WERI-Rb-1 (cell line): ENCODE measurements around the gene NOVA1.

Experiments
- DNase-seq: peaks from one replicate; pipeline ENCODE4 v3.0.0-alpha.2; 2020
- H3K27ac ChIP-seq: fragments of 250-450 bp; sonication (Bioruptor Pico); 2 replicates; pipeline ENCODE4 v1.5.1; 2020; ENCODE audit warnings: mild to moderate bottlenecking, moderate library complexity
- H3K27me3 ChIP-seq: fragments of 250-450 bp; sonication (Bioruptor Pico); 2 replicates; pipeline ENCODE4 v1.5.1; 2021; ENCODE audit warnings: mild to moderate bottlenecking, low read depth, moderate library complexity; ENCODE audit not compliant: insufficient read depth, severe bottlenecking
- H3K36me3 ChIP-seq: fragments of 250-450 bp; sonication (Bioruptor Pico); 2 replicates; pipeline ENCODE4 v1.5.1; 2020; ENCODE audit warnings: mild to moderate bottlenecking, moderate library complexity
- H3K4me3 ChIP-seq: 2 replicates; pipeline ENCODE4 v1.5.1; 2011; ENCODE audit warnings: low read depth, mild to moderate bottlenecking, control low read depth, low read length
- H3K9me3 ChIP-seq: fragments of 250-450 bp; sonication (Bioruptor Pico); 2 replicates; pipeline ENCODE4 v1.5.1; 2021; ENCODE audit warnings: mild to moderate bottlenecking, moderate library complexity; ENCODE audit not compliant: severe bottlenecking
- TF ChIP-seq, protein P1 (sequence below): IDR thresholded peaks from 2 replicates; pipeline ENCODE4 v1.5.1; 2011; ENCODE audit warnings: low read depth, mild to moderate bottlenecking, control low read depth, inconsistent platforms, low read length

The NOVA1 gene

DNA sequence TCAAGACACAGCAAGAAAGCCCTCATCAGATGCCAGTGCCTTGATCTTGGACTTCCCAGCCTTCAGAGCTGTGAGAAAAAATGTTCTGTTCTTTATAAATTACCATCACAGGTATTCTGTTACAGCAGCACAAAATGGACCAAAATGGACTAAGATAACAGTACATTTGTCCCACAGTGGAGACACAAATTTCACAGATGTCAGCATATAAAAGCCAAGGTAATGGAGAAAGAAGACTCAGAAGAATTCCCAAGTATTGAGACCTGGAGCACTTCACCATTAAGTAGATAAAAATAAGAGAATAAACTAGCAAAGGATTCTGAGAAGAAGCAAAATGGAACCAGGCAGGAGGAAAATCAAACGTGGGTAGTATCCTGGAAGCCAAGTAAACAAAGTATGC lies 131.0 kb downstream of the NOVA1 start:
- TF ChIP-seq, protein P1, sequence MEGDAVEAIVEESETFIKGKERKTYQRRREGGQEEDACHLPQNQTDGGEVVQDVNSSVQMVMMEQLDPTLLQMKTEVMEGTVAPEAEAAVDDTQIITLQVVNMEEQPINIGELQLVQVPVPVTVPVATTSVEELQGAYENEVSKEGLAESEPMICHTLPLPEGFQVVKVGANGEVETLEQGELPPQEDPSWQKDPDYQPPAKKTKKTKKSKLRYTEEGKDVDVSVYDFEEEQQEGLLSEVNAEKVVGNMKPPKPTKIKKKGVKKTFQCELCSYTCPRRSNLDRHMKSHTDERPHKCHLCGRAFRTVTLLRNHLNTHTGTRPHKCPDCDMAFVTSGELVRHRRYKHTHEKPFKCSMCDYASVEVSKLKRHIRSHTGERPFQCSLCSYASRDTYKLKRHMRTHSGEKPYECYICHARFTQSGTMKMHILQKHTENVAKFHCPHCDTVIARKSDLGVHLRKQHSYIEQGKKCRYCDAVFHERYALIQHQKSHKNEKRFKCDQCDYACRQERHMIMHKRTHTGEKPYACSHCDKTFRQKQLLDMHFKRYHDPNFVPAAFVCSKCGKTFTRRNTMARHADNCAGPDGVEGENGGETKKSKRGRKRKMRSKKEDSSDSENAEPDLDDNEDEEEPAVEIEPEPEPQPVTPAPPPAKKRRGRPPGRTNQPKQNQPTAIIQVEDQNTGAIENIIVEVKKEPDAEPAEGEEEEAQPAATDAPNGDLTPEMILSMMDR, result no peak
- H3K27ac ChIP-seq, result no peak overlapping the region
- H3K36me3 ChIP-seq, result no peaks in the 10 kb centered on the region
- no peak for DNase-seq
- no peak overlapping the region for H3K4me3 ChIP-seq
- no peaks in the 10 kb centered on the region for H3K27me3 ChIP-seq
- no peaks in the 10 kb centered on the region for H3K9me3 ChIP-seq

DNA sequence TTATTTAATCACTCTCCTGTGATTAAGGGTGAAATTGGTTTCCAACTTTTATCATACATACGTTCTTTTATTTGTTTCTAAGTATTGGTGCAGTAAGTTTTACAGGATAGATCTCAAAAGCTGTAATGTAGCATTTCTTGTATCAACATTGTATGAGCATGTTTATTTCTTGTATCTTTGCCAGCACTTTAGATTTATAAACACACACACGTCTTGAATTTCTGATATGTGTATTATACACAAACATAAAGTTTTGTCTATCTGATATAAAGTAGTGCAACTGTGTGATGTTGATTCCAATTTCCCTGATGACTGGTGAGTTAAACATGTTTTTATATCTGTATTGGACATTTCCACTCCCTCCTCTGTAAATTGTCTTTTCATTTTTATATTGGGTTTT lies 134.7 kb downstream of the NOVA1 start:
- TF ChIP-seq, protein P1, result no peak
- Histone ChIP-seq H3K4me3 (no peak overlapping the region), H3K27ac (no peak overlapping the region), H3K9me3 (no peaks in the 10 kb centered on the region), H3K27me3 (no peaks in the 10 kb centered on the region), H3K36me3 (no peaks in the 10 kb centered on the region)
- no peak for DNase-seq

GRCh38 chr14:26454105-26454504 lies 143.7 kb downstream of the NOVA1 start:
- no peak for DNase-seq
- no peak overlapping the region for H3K27ac ChIP-seq
- H3K4me3 ChIP-seq, result no peak overlapping the region
- H3K36me3 ChIP-seq, result no peaks in the 10 kb centered on the region
- H3K27me3 ChIP-seq, result no peaks in the 10 kb centered on the region
- TF ChIP-seq, protein P1, result no peak
- H3K9me3 ChIP-seq, result no peaks in the 10 kb centered on the region

DNA sequence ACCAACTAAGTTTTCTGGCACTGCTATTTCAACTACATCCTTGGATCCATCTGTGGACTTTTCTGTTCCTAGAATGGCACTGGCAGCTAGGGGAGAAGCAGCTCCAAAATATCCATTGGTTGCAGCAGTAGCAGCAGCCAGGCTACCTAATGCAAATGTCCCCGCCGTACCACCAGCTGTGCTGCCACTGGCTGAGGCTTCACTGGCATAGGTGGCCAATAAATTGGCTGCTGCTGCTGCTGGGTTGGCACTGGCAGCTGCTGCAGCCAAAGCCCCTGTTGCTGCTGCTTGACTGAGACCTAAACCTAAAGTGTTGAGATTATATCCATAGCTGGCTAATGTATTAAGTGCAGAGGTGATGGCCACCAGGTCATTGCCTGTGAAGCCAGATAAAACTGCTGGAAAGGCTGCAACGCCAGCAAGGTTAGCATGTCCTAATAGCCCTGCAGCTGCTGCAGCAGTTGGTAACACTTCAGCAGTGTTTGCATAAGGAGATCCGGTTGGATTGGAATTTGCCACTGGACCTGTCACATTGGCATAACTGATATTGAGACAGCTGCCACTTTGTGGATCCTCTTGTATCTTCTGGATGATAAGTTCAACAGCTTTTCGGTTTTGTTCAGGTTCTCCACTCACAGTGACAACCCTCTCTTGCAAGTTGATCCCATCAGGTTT lies 149.5 kb downstream of the NOVA1 start:
- Histone ChIP-seq H3K27ac (no peak overlapping the region), H3K4me3 (no peak overlapping the region), H3K36me3 (no peaks in the 10 kb centered on the region), H3K9me3 (no peaks in the 10 kb centered on the region), H3K27me3 (no peaks in the 10 kb centered on the region)
- no peak for DNase-seq
- TF ChIP-seq, protein P1, result no peak

DNA sequence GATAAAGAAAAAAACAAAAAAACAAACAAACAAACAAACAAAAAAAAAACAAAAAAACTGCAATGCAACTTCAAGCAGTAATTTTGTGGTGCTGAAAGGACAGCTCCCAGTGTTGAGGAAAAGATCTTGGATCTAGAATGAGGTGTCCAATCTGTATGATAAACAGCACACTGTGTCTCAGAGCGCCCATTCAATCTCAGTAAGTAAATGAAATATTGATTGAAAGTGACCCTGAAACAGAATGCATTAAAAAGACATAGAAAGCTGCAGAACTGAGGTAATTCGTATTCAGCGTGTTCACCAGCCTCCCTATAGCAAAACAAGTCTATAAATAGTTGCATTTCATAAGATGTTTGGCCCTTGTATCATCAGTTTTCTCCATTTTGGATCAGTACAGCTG lies 153.0 kb downstream of the NOVA1 start:
- Histone ChIP-seq H3K9me3 (no peaks in the 10 kb centered on the region), H3K27ac (no peak overlapping the region), H3K27me3 (no peaks in the 10 kb centered on the region), H3K36me3 (no peaks in the 10 kb centered on the region), H3K4me3 (no peak overlapping the region)
- no peak for DNase-seq
- TF ChIP-seq, protein P1, result no peak

GRCh38 chr14:26443654-26444053 lies 154.2 kb downstream of the NOVA1 start:
- H3K4me3 ChIP-seq, result no peak overlapping the region
- no peak overlapping the region for H3K27ac ChIP-seq
- no peaks in the 10 kb centered on the region for H3K27me3 ChIP-seq
- no peaks in the 10 kb centered on the region for H3K9me3 ChIP-seq
- DNase-seq, result no peak
- no peaks in the 10 kb centered on the region for H3K36me3 ChIP-seq
- TF ChIP-seq, protein P1, result no peak
